Measurements from ENCODE around the gene HFE. TPM values are rescaled to one million over a fixed set of nuclear protein-coding genes. Genes with fewer than 3 reads are reported as not detected.
"Not testable (repeated sequence)": the region's sequence is repeated elsewhere in the genome, so short reads cannot be mapped to it uniquely, and the experiment has no call there.

Gene HFE
- polyA plus RNA-seq, 6 donors from 2014 or later: 0.47 to 3.3 (median 2.9) TPM; not detected in 1

GRCh38 chr6:26071135-26071534 lies 16.1 kb upstream of the HFE start:
- Mint-ChIP-seq H3K4me3 (no peak overlapping the region), H3K4me1 (no peaks in the 10 kb centered on the region), H3K9me3 (no peaks in the 10 kb centered on the region), H3K27me3 (peaks cover 5 to 18% (median 8%) of the 10 kb centered on the region in 3 donors), H3K36me3 (no peaks in the 10 kb centered on the region), H3K27ac (no peak overlapping the region)
- ATAC-seq (ENCODE audit: low read depth in 2 of 2) (no peak), DNase-seq (no peak)

GRCh38 chr6:26075063-26075717 lies 12.0 kb upstream of the HFE start:
- Mint-ChIP-seq H3K27ac (no peak overlapping the region), H3K4me1 (no peaks in the 10 kb centered on the region), H3K4me3 (no peak overlapping the region), H3K27me3 (peaks cover 5 to 18% (median 8%) of the 10 kb centered on the region in 3 donors), H3K9me3 (peaks cover 0 to 2% (median 0%) of the 10 kb centered on the region in 7 donors), H3K36me3 (no peaks in the 10 kb centered on the region)
- ATAC-seq (ENCODE audit: low read depth in 2 of 2): no peak
- no peak for DNase-seq

- H3K36me3 Mint-ChIP-seq: peaks cover 8 to 14% of the 10 kb centered on the region in 2 donors
- not testable (repeated sequence) for H3K4me3 Mint-ChIP-seq; H3K27me3 Mint-ChIP-seq; H3K27ac Mint-ChIP-seq; H3K4me1 Mint-ChIP-seq; ATAC-seq (ENCODE audit: low read depth in 2 of 2); DNase-seq
- peaks cover 0 to 26% (median 19%) of the 10 kb centered on the region in 7 donors for H3K9me3 Mint-ChIP-seq
These were observed 9.2 kb upstream of the HFE start for GRCh38 chr6:26078066-26078465.

- H3K4me1 Mint-ChIP-seq; DNase-seq; H3K27ac Mint-ChIP-seq; H3K27me3 Mint-ChIP-seq; ATAC-seq (ENCODE audit: low read depth in 2 of 2); H3K4me3 Mint-ChIP-seq: not testable (repeated sequence)
- H3K9me3 Mint-ChIP-seq: peaks cover 0 to 28% (median 19%) of the 10 kb centered on the region in 7 donors
- peaks cover 8 to 16% of the 10 kb centered on the region in 2 donors for H3K36me3 Mint-ChIP-seq
These were observed 6.1 kb upstream of the HFE start for GRCh38 chr6:26081096-26081495.

- Mint-ChIP-seq H3K27me3 (no peaks in the 10 kb centered on the region), H3K9me3 (peaks cover 0 to 20% (median 15%) of the 10 kb centered on the region in 7 donors), H3K4me3 (peak overlapping the region in 6 of 8 donors; percentile 4 to 94 (median 76)), H3K4me1 (peaks cover 34 to 42% (median 37%) of the 10 kb centered on the region in 3 donors), H3K36me3 (peaks cover 12 to 20% of the 10 kb centered on the region in 2 donors), H3K27ac (peak overlapping the region in 1 of 6 donors; percentile 62)
- no peak for DNase-seq
- peak; percentile 17 to 20 for ATAC-seq (ENCODE audit: low read depth in 2 of 2)
These were observed 1.0 kb upstream of the HFE start for GRCh38 chr6:26086211-26086610.

GRCh38 chr6:26088344-26088743 lies 1.1 kb downstream of the HFE start:
- H3K36me3 Mint-ChIP-seq: peaks cover 8 to 14% of the 10 kb centered on the region in 2 donors
- peak overlapping the region; percentile 89 to 94 (median 94) for H3K4me3 Mint-ChIP-seq
- peaks cover 47 to 61% (median 51%) of the 10 kb centered on the region in 3 donors for H3K4me1 Mint-ChIP-seq
- DNase-seq: no peak
- no peaks in the 10 kb centered on the region for H3K27me3 Mint-ChIP-seq
- peaks cover 2 to 11% (median 6%) of the 10 kb centered on the region in 7 donors for H3K9me3 Mint-ChIP-seq
- no peak for ATAC-seq (ENCODE audit: low read depth in 2 of 2)
- H3K27ac Mint-ChIP-seq: peak overlapping the region; percentile 9 to 89 (median 56)

GRCh38 chr6:26089272-26089671 lies 2.0 kb downstream of the HFE start:
- Mint-ChIP-seq H3K4me1 (peaks cover 47 to 67% (median 52%) of the 10 kb centered on the region in 3 donors), H3K9me3 (peaks cover 2 to 11% (median 6%) of the 10 kb centered on the region in 7 donors), H3K36me3 (peaks cover 8 to 14% of the 10 kb centered on the region in 2 donors), H3K27me3 (no peaks in the 10 kb centered on the region), H3K27ac (peak overlapping the region in 2 of 6 donors; percentile 61 to 81), H3K4me3 (peak overlapping the region in 7 of 8 donors; percentile 8 to 93 (median 54))
- no peak for DNase-seq
- ATAC-seq (ENCODE audit: low read depth in 2 of 2): no peak

- Mint-ChIP-seq H3K4me3 (peak overlapping the region in 7 of 8 donors; percentile 30 to 82 (median 52)), H3K36me3 (peaks cover 8 to 14% of the 10 kb centered on the region in 2 donors), H3K27me3 (no peaks in the 10 kb centered on the region), H3K27ac (peak overlapping the region; percentile 8 to 91 (median 84)), H3K4me1 (peaks cover 42 to 63% (median 49%) of the 10 kb centered on the region in 3 donors), H3K9me3 (peaks cover 2 to 11% (median 5%) of the 10 kb centered on the region in 7 donors)
- DNase-seq (peak; percentile 53), ATAC-seq (ENCODE audit: low read depth in 2 of 2) (peak; percentile 73 to 78)
These were observed 5.2 kb downstream of the HFE start for GRCh38 chr6:26092443-26092842.

- no peaks in the 10 kb centered on the region for H3K27me3 Mint-ChIP-seq
- peak overlapping the region in 3 of 6 donors; percentile 21 to 66 (median 57) for H3K27ac Mint-ChIP-seq
- H3K4me1 Mint-ChIP-seq: peaks cover 32 to 50% (median 39%) of the 10 kb centered on the region in 3 donors
- ATAC-seq (ENCODE audit: low read depth in 2 of 2): no peak
- peaks cover 2 to 11% (median 5%) of the 10 kb centered on the region in 7 donors for H3K9me3 Mint-ChIP-seq
- H3K4me3 Mint-ChIP-seq: no peak overlapping the region
- H3K36me3 Mint-ChIP-seq: peaks cover 8 to 14% of the 10 kb centered on the region in 2 donors
- no peak for DNase-seq
These were observed 6.8 kb downstream of the HFE start for GRCh38 chr6:26094036-26094435.

GRCh38 chr6:26097268-26097875 lies 10.1 kb downstream of the HFE start:
- Mint-ChIP-seq H3K4me3 (no peak overlapping the region), H3K27ac (peak overlapping the region in 2 of 6 donors; percentile 42 to 87)

GRCh38 chr6:26103141-26103769 lies 16.0 kb downstream of the HFE start:
- H3K27ac Mint-ChIP-seq: peak overlapping the region; percentile 97 to 100 (median 98)
- peaks cover 0 to 15% (median 5%) of the 10 kb centered on the region in 7 donors for H3K9me3 Mint-ChIP-seq
- DNase-seq (no peak), ATAC-seq (ENCODE audit: low read depth in 2 of 2) (peak in 1 of 2 donors; percentile 73)
- peaks cover 14 to 19% (median 18%) of the 10 kb centered on the region in 3 donors for H3K4me1 Mint-ChIP-seq
- peak overlapping the region; percentile 86 to 99 (median 94) for H3K4me3 Mint-ChIP-seq
- H3K36me3 Mint-ChIP-seq: no peaks in the 10 kb centered on the region
- peaks cover 0 to 4% (median 0%) of the 10 kb centered on the region in 3 donors for H3K27me3 Mint-ChIP-seq

More at GRCh38 chr6:26097268-26097875, 10.1 kb downstream of the HFE start:
- ATAC-seq (ENCODE audit: low read depth in 2 of 2): peak; percentile 64 to 72
- no peaks in the 10 kb centered on the region for H3K27me3 Mint-ChIP-seq
- H3K4me1 Mint-ChIP-seq: peaks cover 7 to 21% (median 16%) of the 10 kb centered on the region in 3 donors
- H3K36me3 Mint-ChIP-seq: peaks cover 0 to 7% of the 10 kb centered on the region in 2 donors
- H3K9me3 Mint-ChIP-seq: peaks cover 0 to 8% (median 4%) of the 10 kb centered on the region in 7 donors
- peak; percentile 57 for DNase-seq

- Mint-ChIP-seq H3K27ac (peak overlapping the region; percentile 97 to 100 (median 98)), H3K4me3 (peak overlapping the region; percentile 86 to 99 (median 94)), H3K27me3 (peaks cover 0 to 4% (median 0%) of the 10 kb centered on the region in 3 donors), H3K4me1 (peaks cover 14 to 19% (median 18%) of the 10 kb centered on the region in 3 donors), H3K9me3 (peaks cover 0 to 15% (median 5%) of the 10 kb centered on the region in 7 donors), H3K36me3 (no peaks in the 10 kb centered on the region)
- DNase-seq: peak; percentile 88
- ATAC-seq (ENCODE audit: low read depth in 2 of 2): peak; percentile 87 to 90
These were observed 16.7 kb downstream of the HFE start for GRCh38 chr6:26103770-26104456.

Measured in naive B cell (primary cell).